Measurements from ENCODE around the gene CPZ. TPM values are rescaled to one million over a fixed set of nuclear protein-coding genes. Genes with fewer than 3 reads are reported as not detected.

Gene CPZ
- total and polyA plus RNA-seq, 2 of the 4 experiments (the other 2 are of a cell fraction), result 0.90 to 10.3 TPM

DNA sequence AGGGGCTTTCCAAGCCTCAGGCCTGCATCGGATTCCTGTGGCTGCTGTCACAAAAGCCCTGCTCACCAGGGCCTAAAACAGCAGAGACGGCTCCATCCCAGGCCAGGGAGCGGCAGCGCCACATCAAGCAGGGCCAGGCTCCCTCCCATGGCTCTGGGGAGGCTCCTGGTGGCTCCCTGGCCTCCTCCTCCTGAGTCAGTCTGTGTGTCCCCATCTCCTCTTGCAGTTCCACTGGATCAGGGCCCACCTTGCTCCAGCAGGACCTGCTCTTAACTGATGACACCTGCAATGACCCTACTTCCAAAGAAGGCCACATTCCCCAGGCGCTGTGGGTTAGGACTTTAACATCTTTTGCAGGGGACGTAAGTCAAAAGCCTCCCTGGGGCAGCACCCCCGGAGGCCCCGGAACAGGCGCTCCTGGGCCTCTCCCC lies 51.9 kb downstream of the CPZ start:
- no peak overlapping the region for H2AK5ac ChIP-seq (ENCODE audit: low read depth, low read length)
- H2BK5ac ChIP-seq (ENCODE audit: low read depth, low read length, poor library complexity, severe bottlenecking), result no peak overlapping the region
- no peak overlapping the region for H4K91ac ChIP-seq (ENCODE audit: insufficient read depth, low read depth, low read length)
- peaks cover 14% of the 10 kb centered on the region; the same call in 1 of the 2 replicates for H3K27me3 ChIP-seq (ENCODE audit: control insufficient read depth, insufficient read depth, low read length)
- H3K27ac ChIP-seq (ENCODE audit: insufficient read depth, low read length), result no peak overlapping the region
- ChIA-PET CTCF (no interaction called here), POLR2A (ENCODE audit: unreplicated experiment) (no interaction called here)
- in situ Hi-C loops (cut with MboI; ENCODE audit: low sequenced_read_pairs), result no loop called here
- H2AFZ ChIP-seq (replicated peaks; ENCODE audit: low read length, poor library complexity), result no peak overlapping the region
- dilution Hi-C loops (cut with HindIII; ENCODE audit: low sequenced_read_pairs, unreplicated experiment), result no loop called here
- no peak overlapping the region for H3K4ac ChIP-seq (ENCODE audit: low read depth, low read length)
- H4K8ac ChIP-seq (ENCODE audit: low read depth in 2 of 2, low read length in 2 of 2), result no peak overlapping the region
- TF ChIP-seq, protein P1, sequence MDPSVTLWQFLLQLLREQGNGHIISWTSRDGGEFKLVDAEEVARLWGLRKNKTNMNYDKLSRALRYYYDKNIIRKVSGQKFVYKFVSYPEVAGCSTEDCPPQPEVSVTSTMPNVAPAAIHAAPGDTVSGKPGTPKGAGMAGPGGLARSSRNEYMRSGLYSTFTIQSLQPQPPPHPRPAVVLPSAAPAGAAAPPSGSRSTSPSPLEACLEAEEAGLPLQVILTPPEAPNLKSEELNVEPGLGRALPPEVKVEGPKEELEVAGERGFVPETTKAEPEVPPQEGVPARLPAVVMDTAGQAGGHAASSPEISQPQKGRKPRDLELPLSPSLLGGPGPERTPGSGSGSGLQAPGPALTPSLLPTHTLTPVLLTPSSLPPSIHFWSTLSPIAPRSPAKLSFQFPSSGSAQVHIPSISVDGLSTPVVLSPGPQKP (IDR thresholded peaks at IDR 0.05; ENCODE audit: borderline replicate concordance, low read depth, low read length), result no peak
- TF ChIP-seq, protein P2, sequence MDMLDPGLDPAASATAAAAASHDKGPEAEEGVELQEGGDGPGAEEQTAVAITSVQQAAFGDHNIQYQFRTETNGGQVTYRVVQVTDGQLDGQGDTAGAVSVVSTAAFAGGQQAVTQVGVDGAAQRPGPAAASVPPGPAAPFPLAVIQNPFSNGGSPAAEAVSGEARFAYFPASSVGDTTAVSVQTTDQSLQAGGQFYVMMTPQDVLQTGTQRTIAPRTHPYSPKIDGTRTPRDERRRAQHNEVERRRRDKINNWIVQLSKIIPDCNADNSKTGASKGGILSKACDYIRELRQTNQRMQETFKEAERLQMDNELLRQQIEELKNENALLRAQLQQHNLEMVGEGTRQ (IDR thresholded peaks at IDR 0.05; ENCODE audit: low read depth, low read length), result no peak
- BruUV-seq (replicated peaks), result no TSS peak
- 73% methylated on average over 8 of the region's 9 CpGs; no CpG with 5 or more reads in 1 of the 2 experiments for WGBS, 2 experiments (ENCODE audit: extremely low coverage in 2 of 2, insufficient read length in 1 of 2)
- H2BK120ac ChIP-seq (ENCODE audit: low read depth, low read length), result no peak overlapping the region
- H2AK9ac ChIP-seq (replicated peaks; ENCODE audit: low read depth, low read length, poor library complexity), result no peak overlapping the region
- no peaks in the 10 kb centered on the region for H3K4me1 ChIP-seq (ENCODE audit: control insufficient read depth, insufficient read depth, low read length)
- no peak overlapping the region for H4K5ac ChIP-seq (ENCODE audit: low read depth, low read length)
- no peak overlapping the region for H3K4me3 ChIP-seq (ENCODE audit: insufficient read depth, low read depth, low read length)
- no peak overlapping the region for H3K18ac ChIP-seq (ENCODE audit: low read depth, low read length)
- no peak overlapping the region for H3K56ac ChIP-seq (ENCODE audit: extremely low read depth, insufficient read depth, low read length)
- no peak overlapping the region for H3K9ac ChIP-seq (ENCODE audit: low read depth, low read length)
- ATAC-seq (ENCODE audit: low read depth), result no peak
- H2BK15ac ChIP-seq (ENCODE audit: low read depth, low read length), result no peak overlapping the region
- no peaks in the 10 kb centered on the region for H3K36me3 ChIP-seq (ENCODE audit: control insufficient read depth, insufficient read depth, low read length)
- no peak overlapping the region for H3K4me2 ChIP-seq (ENCODE audit: low read depth, low read length)
- DNase-seq, result no peak
- H4K20me1 ChIP-seq (ENCODE audit: insufficient read depth, low read length), result no peaks in the 10 kb centered on the region
- no peaks in the 10 kb centered on the region for H3K9me3 ChIP-seq (ENCODE audit: control insufficient read depth, insufficient read depth, low read length)
- intact Hi-C loops (cut with micrococcal nuclease), result no loop called here
- H3K23ac ChIP-seq (ENCODE audit: low read depth, low read length), result no peak overlapping the region
- no peak overlapping the region for H3K14ac ChIP-seq (replicated peaks; ENCODE audit: low read depth, low read length)
- no peak overlapping the region for H2BK20ac ChIP-seq (ENCODE audit: low read depth, low read length)
- no peaks in the 10 kb centered on the region for H3K79me1 ChIP-seq (ENCODE audit: low read depth in 1 of 2, low read length in 2 of 2)
- no peaks in the 10 kb centered on the region for H3K9me1 ChIP-seq (ENCODE audit: insufficient read depth, low read length)
